Measurements from ENCODE around the gene ITIH5. TPM values are rescaled to one million over a fixed set of nuclear protein-coding genes. Genes with fewer than 3 reads are reported as not detected.

The ITIH5 gene
- total RNA-seq, 1 donor from 2014 or later: 19.4 TPM

- H3K4me3 ChIP-seq: no peak overlapping the region
- no peaks in the 10 kb centered on the region for H3K27me3 ChIP-seq
- no peaks in the 10 kb centered on the region for H3K36me3 ChIP-seq
- peaks cover 0 to 11% of the 10 kb centered on the region in 2 donors for H3K4me1 ChIP-seq
- TF ChIP-seq, protein P1, sequence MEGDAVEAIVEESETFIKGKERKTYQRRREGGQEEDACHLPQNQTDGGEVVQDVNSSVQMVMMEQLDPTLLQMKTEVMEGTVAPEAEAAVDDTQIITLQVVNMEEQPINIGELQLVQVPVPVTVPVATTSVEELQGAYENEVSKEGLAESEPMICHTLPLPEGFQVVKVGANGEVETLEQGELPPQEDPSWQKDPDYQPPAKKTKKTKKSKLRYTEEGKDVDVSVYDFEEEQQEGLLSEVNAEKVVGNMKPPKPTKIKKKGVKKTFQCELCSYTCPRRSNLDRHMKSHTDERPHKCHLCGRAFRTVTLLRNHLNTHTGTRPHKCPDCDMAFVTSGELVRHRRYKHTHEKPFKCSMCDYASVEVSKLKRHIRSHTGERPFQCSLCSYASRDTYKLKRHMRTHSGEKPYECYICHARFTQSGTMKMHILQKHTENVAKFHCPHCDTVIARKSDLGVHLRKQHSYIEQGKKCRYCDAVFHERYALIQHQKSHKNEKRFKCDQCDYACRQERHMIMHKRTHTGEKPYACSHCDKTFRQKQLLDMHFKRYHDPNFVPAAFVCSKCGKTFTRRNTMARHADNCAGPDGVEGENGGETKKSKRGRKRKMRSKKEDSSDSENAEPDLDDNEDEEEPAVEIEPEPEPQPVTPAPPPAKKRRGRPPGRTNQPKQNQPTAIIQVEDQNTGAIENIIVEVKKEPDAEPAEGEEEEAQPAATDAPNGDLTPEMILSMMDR (IDR thresholded peaks at IDR 0.05): no peak
- H3K27ac ChIP-seq: no peak overlapping the region
- intact Hi-C loops (cut with DNase I): no loop called here
- no peaks in the 10 kb centered on the region for H3K9me3 ChIP-seq
- DNase-seq (ENCODE audit: low spot score in 2 of 2): no peak
These were observed 121.5 kb downstream of the ITIH5 start for GRCh38 chr10:7545261-7545660.

DNA sequence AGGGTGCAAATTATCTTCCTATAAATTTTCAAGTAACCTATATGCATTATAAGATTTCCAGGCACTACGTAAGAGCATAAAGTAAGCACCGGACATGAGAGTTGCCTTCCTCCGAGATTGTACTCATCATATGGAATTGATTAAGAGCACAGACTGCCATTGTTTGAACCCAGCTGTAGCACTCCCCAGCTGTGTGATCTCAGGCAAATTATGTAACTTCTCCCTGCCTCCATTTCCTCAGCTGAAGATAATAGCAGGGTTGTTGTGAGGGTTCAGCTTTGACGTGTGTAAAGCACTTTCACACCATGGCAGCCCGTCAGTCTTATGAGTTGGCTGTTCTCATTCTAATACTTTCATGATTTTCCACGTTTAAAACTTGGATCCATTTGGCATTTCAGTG lies 122.6 kb downstream of the ITIH5 start:
- Histone ChIP-seq H3K9me3 (no peaks in the 10 kb centered on the region), H3K27ac (no peak overlapping the region), H3K4me3 (no peak overlapping the region), H3K4me1 (peaks cover 0 to 11% of the 10 kb centered on the region in 2 donors), H3K36me3 (no peaks in the 10 kb centered on the region), H3K27me3 (no peaks in the 10 kb centered on the region)
- TF ChIP-seq, protein P1 (IDR thresholded peaks at IDR 0.05): no peak
- intact Hi-C loops (cut with DNase I): no loop called here
- no peak for DNase-seq (ENCODE audit: low spot score in 2 of 2)

GRCh38 chr10:7542189-7542914 lies 124.4 kb downstream of the ITIH5 start:
- no peaks in the 10 kb centered on the region for H3K36me3 ChIP-seq
- H3K4me1 ChIP-seq: peaks cover 0 to 11% of the 10 kb centered on the region in 2 donors
- no peak overlapping the region for H3K4me3 ChIP-seq
- intact Hi-C loops (cut with DNase I): no loop called here
- no peaks in the 10 kb centered on the region for H3K27me3 ChIP-seq
- H3K9me3 ChIP-seq: peaks cover 0 to 4% of the 10 kb centered on the region in 2 donors
- TF ChIP-seq, protein P1 (IDR thresholded peaks at IDR 0.05): no peak
- DNase-seq (ENCODE audit: low spot score in 2 of 2): no peak
- H3K27ac ChIP-seq: peak overlapping the region; percentile 27 to 52

GRCh38 chr10:7541137-7542087 lies 125.4 kb downstream of the ITIH5 start:
- no peak for DNase-seq (ENCODE audit: low spot score in 2 of 2)
- peak overlapping the region; percentile 27 to 52 for H3K27ac ChIP-seq
- peaks cover 0 to 11% of the 10 kb centered on the region in 2 donors for H3K4me1 ChIP-seq
- no peaks in the 10 kb centered on the region for H3K27me3 ChIP-seq
- intact Hi-C loops (cut with DNase I): no loop called here
- no peaks in the 10 kb centered on the region for H3K36me3 ChIP-seq
- H3K4me3 ChIP-seq: peak overlapping the region in 1 of 2 donors; percentile 11
- TF ChIP-seq, protein P1 (IDR thresholded peaks at IDR 0.05): no peak
- peaks cover 0 to 4% of the 10 kb centered on the region in 2 donors for H3K9me3 ChIP-seq

GRCh38 chr10:7538970-7539654 lies 127.7 kb downstream of the ITIH5 start:
- H3K4me3 ChIP-seq: no peak overlapping the region
- intact Hi-C loops (cut with DNase I): no loop called here
- no peaks in the 10 kb centered on the region for H3K27me3 ChIP-seq
- H3K36me3 ChIP-seq: no peaks in the 10 kb centered on the region
- peaks cover 0 to 11% of the 10 kb centered on the region in 2 donors for H3K4me1 ChIP-seq
- TF ChIP-seq, protein P1 (IDR thresholded peaks at IDR 0.05): no peak
- no peak for DNase-seq (ENCODE audit: low spot score in 2 of 2)
- H3K27ac ChIP-seq: no peak overlapping the region
- peaks cover 0 to 4% of the 10 kb centered on the region in 2 donors for H3K9me3 ChIP-seq
